H9 (cell line): ENCODE data around the gene PKDCC. TPM values are rescaled to one million over a fixed set of nuclear protein-coding genes. Genes with fewer than 3 reads are reported as not detected.

Experiments used
- DNase-seq: peaks from one replicate; pipeline ENCODE4 v3.0.0-alpha.2; 2017
- H2AFZ ChIP-seq: one replicate; pipeline ENCODE4 v1.6.1; 2013; ENCODE audit warnings: mild to moderate bottlenecking, low read length, control low read depth, moderate library complexity
- H2AK5ac ChIP-seq: 2 replicates; pipeline ENCODE4 v1.6.1; 2013; ENCODE audit warnings: low read length, control low read depth, mixed read lengths; ENCODE audit not compliant: insufficient read length
- H2BK120ac ChIP-seq: one replicate; pipeline ENCODE4 v1.6.1; 2013; ENCODE audit warnings: low read depth, mild to moderate bottlenecking, low read length, control low read depth, inconsistent platforms; ENCODE audit not compliant: poor library complexity, severe bottlenecking
- H2BK12ac ChIP-seq: 2 replicates; pipeline ENCODE4 v1.6.1; 2013; ENCODE audit warnings: low read length, control low read depth, mixed read lengths, low read depth; ENCODE audit not compliant: insufficient read length
- H2BK15ac ChIP-seq: 2 replicates; pipeline ENCODE4 v1.6.1; 2013; ENCODE audit warnings: low read depth, low read length, control low read depth
- H2BK20ac ChIP-seq: one replicate; pipeline ENCODE4 v1.6.1; 2013; ENCODE audit warnings: low read depth, mild to moderate bottlenecking, low read length, control low read depth, inconsistent platforms; ENCODE audit not compliant: poor library complexity, severe bottlenecking
- H2BK5ac ChIP-seq: 2 replicates; pipeline ENCODE4 v1.6.1; 2013; ENCODE audit warnings: low read length, control low read depth, mixed read lengths; ENCODE audit not compliant: insufficient read length
- H3K14ac ChIP-seq: 2 replicates; pipeline ENCODE4 v1.6.1; 2013; ENCODE audit warnings: low read length, control low read depth; ENCODE audit not compliant: insufficient read depth
- H3K18ac ChIP-seq: 2 replicates; pipeline ENCODE4 v1.6.1; 2013; ENCODE audit warnings: low read depth, mild to moderate bottlenecking, mixed read lengths, low read length, control low read depth; ENCODE audit not compliant: insufficient read length
- H3K23ac ChIP-seq: 2 replicates; pipeline ENCODE4 v1.6.1; 2013; ENCODE audit warnings: low read length, control low read depth, mixed read lengths, low read depth; ENCODE audit not compliant: insufficient read length
- H3K23me2 ChIP-seq: 2 replicates; pipeline ENCODE4 v1.6.1; 2013; ENCODE audit warnings: low read depth, mild to moderate bottlenecking, mixed read lengths, low read length, control low read depth; ENCODE audit not compliant: insufficient read length, poor library complexity, severe bottlenecking
- H3K27ac ChIP-seq: 2 replicates; pipeline ENCODE4 v1.5.1; 2013; ENCODE audit warnings: low read length, control low read depth, mixed read lengths, low read depth; ENCODE audit not compliant: insufficient read length
- H3K27me3 ChIP-seq: 2 replicates; pipeline ENCODE4 v1.6.1; 2013; ENCODE audit warnings: low read length, control low read depth, inconsistent platforms; ENCODE audit not compliant: insufficient read depth
- H3K4ac ChIP-seq: 2 replicates; pipeline ENCODE4 v1.6.1; 2013; ENCODE audit warnings: low read depth, mild to moderate bottlenecking, control low read depth, inconsistent platforms, low read length, moderate library complexity
- H3K4me1 ChIP-seq: 2 replicates; pipeline ENCODE4 v1.6.1; 2013; ENCODE audit warnings: low read length, control low read depth, inconsistent platforms; ENCODE audit not compliant: insufficient read depth
- H3K4me2 ChIP-seq: 2 replicates; pipeline ENCODE4 v1.6.1; 2013; ENCODE audit warnings: low read length, control low read depth, mixed read lengths; ENCODE audit not compliant: insufficient read length, insufficient read depth
- H3K56ac ChIP-seq: 2 replicates; pipeline ENCODE4 v1.6.1; 2013; ENCODE audit warnings: low read depth, mild to moderate bottlenecking, mixed read lengths, low read length, control low read depth; ENCODE audit not compliant: insufficient read length
- H3K79me1 ChIP-seq: 2 replicates; pipeline ENCODE4 v1.6.1; 2013; ENCODE audit warnings: low read depth, mild to moderate bottlenecking, moderate library complexity, low read length, control low read depth, inconsistent platforms; ENCODE audit not compliant: insufficient read depth, poor library complexity, severe bottlenecking
- H3K79me2 ChIP-seq: 2 replicates; pipeline ENCODE4 v1.6.1; 2013; ENCODE audit warnings: low read length, control low read depth, inconsistent platforms; ENCODE audit not compliant: insufficient read depth
- H3K9ac ChIP-seq: 2 replicates; pipeline ENCODE4 v1.6.1; 2013; ENCODE audit warnings: low read length, control low read depth, mixed read lengths; ENCODE audit not compliant: insufficient read length; ENCODE audit errors: extremely low read depth
- H3K9me3 ChIP-seq: one replicate; pipeline ENCODE4 v1.6.1; 2013; ENCODE audit warnings: low read depth, low read length, inconsistent platforms; ENCODE audit not compliant: control insufficient read depth
- H3T11ph ChIP-seq: one replicate; pipeline ENCODE4 v1.6.1; 2013; ENCODE audit warnings: mild to moderate bottlenecking, low read length, control low read depth, inconsistent platforms
- H4K20me1 ChIP-seq: one replicate; pipeline ENCODE4 v1.6.1; 2013; ENCODE audit not compliant: control insufficient read depth, insufficient read length, insufficient read depth
- H4K5ac ChIP-seq: 2 replicates; pipeline ENCODE4 v1.6.1; 2013; ENCODE audit warnings: low read depth, mild to moderate bottlenecking, mixed read lengths, low read length, control low read depth; ENCODE audit not compliant: insufficient read length
- H4K8ac ChIP-seq: replicated peaks from 2 replicates; pipeline ENCODE4 v1.6.1; 2013; ENCODE audit warnings: low read length, control low read depth, mixed read lengths, low read depth; ENCODE audit not compliant: insufficient read length
- H4K91ac ChIP-seq: 2 replicates; pipeline ENCODE4 v1.6.1; 2013; ENCODE audit warnings: low read depth, mild to moderate bottlenecking, moderate library complexity, mixed read lengths, low read length, control low read depth; ENCODE audit not compliant: insufficient read length
- H3K27ac Mint-ChIP-seq, 3 experiments: 2 replicates in 2 of 3; 3 replicates in 1 of 3; pipeline ENCODE4 v1.8.0; 2020 to 2021; ENCODE audit warnings: mixed read lengths in 3 of 3, mild to moderate bottlenecking in 1 of 3, moderate library complexity in 1 of 3
- H3K27me3 Mint-ChIP-seq: 2 replicates; pipeline ENCODE4 v1.8.0; 2021; ENCODE audit warnings: low read depth, mild to moderate bottlenecking, moderate library complexity, mixed read lengths
- H3K36me3 Mint-ChIP-seq, 3 experiments: 2 replicates in 2 of 3; 3 replicates in 1 of 3; pipeline ENCODE4 v1.8.0; 2020 to 2021; ENCODE audit warnings: low read depth in 3 of 3, mixed read lengths in 3 of 3; ENCODE audit not compliant: insufficient read depth in 1 of 3
- H3K4me1 Mint-ChIP-seq, 2 experiments: 2 replicates each; pipeline ENCODE4 v1.8.0; 2020; ENCODE audit warnings: mixed read lengths in 2 of 2
- H3K4me3 Mint-ChIP-seq, 2 experiments: 2 replicates in 1 of 2; 3 replicates in 1 of 2; pipeline ENCODE4 v1.8.0; 2020 to 2021; ENCODE audit warnings: mild to moderate bottlenecking in 2 of 2, mixed read lengths in 2 of 2, moderate library complexity in 1 of 2
- H3K9me3 Mint-ChIP-seq, 2 experiments: 2 replicates in 1 of 2; 3 replicates in 1 of 2; pipeline ENCODE4 v1.8.0; 2020; ENCODE audit warnings: mild to moderate bottlenecking in 2 of 2, mixed read lengths in 2 of 2, moderate library complexity in 1 of 2
- WGBS: extraction: QIAGEN DNeasy Blood & Tissue Kit; methylation state at CpG from one replicate; pipeline ENCODE4 v1.1.7; 2013; ENCODE audit warnings: missing lambda C conversion rate, low lambda C conversion rate, mixed read lengths; ENCODE audit not compliant: insufficient read length; ENCODE audit errors: extremely low coverage; 5-methylcytosine and 5-hydroxymethylcytosine counted together
- total RNA-seq: library from RNA; stranded (reverse); gene quantifications from 2 replicates; pipeline ENCODE4 v1.2.1, GENCODE V29; 2021
- TF ChIP-seq, protein P1 (sequence below): fragments of 200-600 bp; sonication (generic); conservative IDR thresholded peaks from 3 replicates; pipeline ENCODE4 v1.8.0; 2021; ENCODE audit warnings: antibody characterized with exemption, mild to moderate bottlenecking

The PKDCC gene
- total RNA-seq, 1 experiment from 2014 or later, result 134 TPM

DNA sequence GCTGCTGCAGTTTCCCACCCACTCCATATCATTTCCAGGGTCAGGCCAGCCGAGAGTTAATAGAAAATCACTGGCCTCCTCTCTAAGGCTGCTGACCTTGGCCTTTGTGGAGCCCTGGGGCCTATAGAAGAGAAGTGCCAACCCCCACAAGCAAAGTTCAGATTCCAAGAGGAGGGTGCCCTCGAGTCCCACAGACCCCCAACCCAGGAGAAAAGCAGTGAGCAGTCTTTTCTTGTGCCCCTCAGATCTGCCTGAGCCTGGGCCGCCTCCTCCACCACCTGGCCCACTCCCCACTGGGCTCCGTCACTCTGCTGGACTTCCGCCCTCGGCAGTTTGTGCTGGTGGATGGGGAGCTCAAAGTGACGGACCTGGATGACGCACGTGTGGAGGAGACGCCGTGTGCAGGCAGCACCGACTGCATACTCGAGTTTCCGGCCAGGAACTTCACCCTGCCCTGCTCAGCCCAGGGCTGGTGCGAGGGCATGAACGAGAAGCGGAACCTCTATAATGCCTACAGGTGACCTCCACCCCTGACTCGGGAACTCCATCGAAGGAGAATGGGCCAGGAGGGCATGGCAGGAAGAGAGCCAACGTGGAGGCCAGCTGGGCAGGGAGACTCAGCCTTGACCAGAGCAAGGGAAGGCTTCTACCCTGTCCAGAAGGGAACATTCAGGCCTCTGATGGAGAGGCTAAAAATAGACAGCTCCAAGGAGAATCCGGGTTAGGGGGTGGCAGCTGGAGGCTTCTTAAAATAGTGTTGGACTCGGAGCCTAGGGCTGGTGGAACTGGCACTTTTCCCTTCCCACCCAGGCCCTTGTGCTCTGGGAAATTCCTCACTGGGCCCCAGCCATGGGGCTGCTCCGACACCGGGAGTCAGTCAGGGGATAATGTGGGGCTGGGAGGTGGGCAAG lies 6.2 kb downstream of the PKDCC start:
- H3K4me2 ChIP-seq, result no peak overlapping the region

More for the DNA sequence above, 6.2 kb downstream of the PKDCC start:
- Histone ChIP-seq H2BK20ac (no peak overlapping the region), H3K79me2 (no peaks in the 10 kb centered on the region), H3K23ac (no peak overlapping the region), H2BK12ac (no peak overlapping the region), H3K9ac (no peak overlapping the region), H3K56ac (no peak overlapping the region), H3K9me3 (no peaks in the 10 kb centered on the region), H4K5ac (no peak overlapping the region), H2AK5ac (no peak overlapping the region), H3K23me2 (peaks cover 3% of the 10 kb centered on the region), H3K18ac (no peak overlapping the region), H3K14ac (no peak overlapping the region; the same call in 1 of the 2 replicates), H3K4ac (no peak overlapping the region), H2BK5ac (no peak overlapping the region), H3K79me1 (no peaks in the 10 kb centered on the region), H4K20me1 (no peaks in the 10 kb centered on the region), H2BK120ac (no peak overlapping the region), H3K27me3 (peaks cover 8% of the 10 kb centered on the region; the same call in 1 of the 2 replicates), H4K91ac (no peak overlapping the region), H2BK15ac (no peak overlapping the region), H3K4me1 (peaks cover 2% of the 10 kb centered on the region; the same call in 1 of the 2 replicates), H2AFZ (no peak overlapping the region), H3K27ac (no peak overlapping the region), H4K8ac (no peak overlapping the region), H3T11ph (no peak overlapping the region)
- H3K4me3 Mint-ChIP-seq, result no peak overlapping the region
- H3K36me3 Mint-ChIP-seq, result peaks cover 24 to 89% (median 79%) of the 10 kb centered on the region in 3 experiments; a peak in 6 of 7 replicates
- TF ChIP-seq, protein P1, sequence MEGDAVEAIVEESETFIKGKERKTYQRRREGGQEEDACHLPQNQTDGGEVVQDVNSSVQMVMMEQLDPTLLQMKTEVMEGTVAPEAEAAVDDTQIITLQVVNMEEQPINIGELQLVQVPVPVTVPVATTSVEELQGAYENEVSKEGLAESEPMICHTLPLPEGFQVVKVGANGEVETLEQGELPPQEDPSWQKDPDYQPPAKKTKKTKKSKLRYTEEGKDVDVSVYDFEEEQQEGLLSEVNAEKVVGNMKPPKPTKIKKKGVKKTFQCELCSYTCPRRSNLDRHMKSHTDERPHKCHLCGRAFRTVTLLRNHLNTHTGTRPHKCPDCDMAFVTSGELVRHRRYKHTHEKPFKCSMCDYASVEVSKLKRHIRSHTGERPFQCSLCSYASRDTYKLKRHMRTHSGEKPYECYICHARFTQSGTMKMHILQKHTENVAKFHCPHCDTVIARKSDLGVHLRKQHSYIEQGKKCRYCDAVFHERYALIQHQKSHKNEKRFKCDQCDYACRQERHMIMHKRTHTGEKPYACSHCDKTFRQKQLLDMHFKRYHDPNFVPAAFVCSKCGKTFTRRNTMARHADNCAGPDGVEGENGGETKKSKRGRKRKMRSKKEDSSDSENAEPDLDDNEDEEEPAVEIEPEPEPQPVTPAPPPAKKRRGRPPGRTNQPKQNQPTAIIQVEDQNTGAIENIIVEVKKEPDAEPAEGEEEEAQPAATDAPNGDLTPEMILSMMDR, result no peak
- peak overlapping the region; percentile 80 to 95 (median 81); a peak in 5 of 7 replicates for H3K27ac Mint-ChIP-seq
- peaks cover 49 to 57% of the 10 kb centered on the region in 2 experiments for H3K4me1 Mint-ChIP-seq
- no peaks in the 10 kb centered on the region for H3K9me3 Mint-ChIP-seq
- DNase-seq, result no peak
- WGBS, result no CpG with 5 or more reads among the region's 24 CpGs
- peaks cover 16% of the 10 kb centered on the region for H3K27me3 Mint-ChIP-seq
